Measurements from ENCODE around the gene TMEM131L.
A peak's percentile ranks its signal among the peaks of the same experiment; 100 is the strongest.

The TMEM131L gene

DNA sequence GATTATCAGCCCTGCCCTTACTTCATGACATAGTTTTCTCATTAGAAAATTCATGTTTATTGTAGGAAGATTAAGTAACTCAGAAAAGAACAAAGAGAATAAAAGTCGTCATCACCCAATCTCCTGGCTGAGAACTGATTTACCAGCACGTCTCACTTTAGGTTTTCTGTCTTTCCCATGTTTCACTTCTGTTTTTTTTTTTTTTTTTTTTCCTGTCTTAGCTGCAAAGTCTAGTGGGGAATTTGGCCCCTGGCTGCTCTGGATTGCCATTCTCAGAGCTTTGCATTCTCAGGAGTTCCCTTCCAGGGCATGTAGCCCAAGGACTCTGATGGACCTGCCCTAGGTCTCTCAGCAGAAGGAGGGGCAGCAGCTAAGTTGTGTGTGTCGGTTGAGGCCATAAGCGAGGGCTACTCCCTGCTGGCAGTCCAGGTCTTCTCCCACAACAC is 57.8 kb downstream of the TMEM131L start:
- peaks cover 97 to 99% of the 10 kb centered on the region in 2 experiments for H3K4me1 ChIP-seq (ENCODE audit: control insufficient read depth in 1 of 2, insufficient read depth in 1 of 2, low read depth in 1 of 2, low read length in 1 of 2)
- H3K4me3 ChIP-seq (ENCODE audit: low read depth in 1 of 2, low read length in 1 of 2): peak overlapping the region in 1 of 2 experiments; percentile 31

DNA sequence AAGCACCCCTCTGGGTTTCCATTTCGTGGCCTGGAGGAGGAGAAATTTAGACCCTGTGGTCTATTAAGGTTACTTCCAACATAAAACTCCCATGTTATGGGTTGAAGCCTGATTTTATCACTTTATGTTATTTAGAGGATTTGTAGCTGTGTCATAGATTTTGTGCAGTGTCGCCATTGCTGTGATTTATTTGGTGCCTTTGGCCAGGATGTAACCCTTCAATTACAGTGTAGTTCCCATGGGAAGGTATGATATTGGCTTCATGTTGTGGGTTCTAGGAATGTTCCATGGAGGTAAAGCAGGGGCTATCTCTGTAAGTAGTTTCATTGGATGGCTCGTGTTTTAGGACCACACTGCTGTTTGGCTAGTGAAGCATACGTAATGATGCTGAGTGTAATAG is 58.5 kb downstream of the TMEM131L start:
- Histone ChIP-seq H3K4me1 (ENCODE audit: control insufficient read depth in 1 of 2, insufficient read depth in 1 of 2, low read depth in 1 of 2, low read length in 1 of 2) (peaks cover 99 to 100% of the 10 kb centered on the region in 2 experiments), H3K4me3 (ENCODE audit: low read depth in 1 of 2, low read length in 1 of 2) (no peak overlapping the region), H3K36me3 (no peaks in the 10 kb centered on the region), H3K9me3 (no peaks in the 10 kb centered on the region), H3K27me3 (no peaks in the 10 kb centered on the region), H3K27ac (peak overlapping the region; percentile 82)
- TF ChIP-seq, protein P1, sequence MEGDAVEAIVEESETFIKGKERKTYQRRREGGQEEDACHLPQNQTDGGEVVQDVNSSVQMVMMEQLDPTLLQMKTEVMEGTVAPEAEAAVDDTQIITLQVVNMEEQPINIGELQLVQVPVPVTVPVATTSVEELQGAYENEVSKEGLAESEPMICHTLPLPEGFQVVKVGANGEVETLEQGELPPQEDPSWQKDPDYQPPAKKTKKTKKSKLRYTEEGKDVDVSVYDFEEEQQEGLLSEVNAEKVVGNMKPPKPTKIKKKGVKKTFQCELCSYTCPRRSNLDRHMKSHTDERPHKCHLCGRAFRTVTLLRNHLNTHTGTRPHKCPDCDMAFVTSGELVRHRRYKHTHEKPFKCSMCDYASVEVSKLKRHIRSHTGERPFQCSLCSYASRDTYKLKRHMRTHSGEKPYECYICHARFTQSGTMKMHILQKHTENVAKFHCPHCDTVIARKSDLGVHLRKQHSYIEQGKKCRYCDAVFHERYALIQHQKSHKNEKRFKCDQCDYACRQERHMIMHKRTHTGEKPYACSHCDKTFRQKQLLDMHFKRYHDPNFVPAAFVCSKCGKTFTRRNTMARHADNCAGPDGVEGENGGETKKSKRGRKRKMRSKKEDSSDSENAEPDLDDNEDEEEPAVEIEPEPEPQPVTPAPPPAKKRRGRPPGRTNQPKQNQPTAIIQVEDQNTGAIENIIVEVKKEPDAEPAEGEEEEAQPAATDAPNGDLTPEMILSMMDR (IDR thresholded peaks at IDR 0.05): no peak

More for the DNA sequence above, 57.8 kb downstream of the TMEM131L start:
- Histone ChIP-seq H3K27ac (peak overlapping the region; percentile 82), H3K27me3 (no peaks in the 10 kb centered on the region), H3K36me3 (no peaks in the 10 kb centered on the region), H3K9me3 (no peaks in the 10 kb centered on the region)
- TF ChIP-seq, protein P1 (IDR thresholded peaks at IDR 0.05): no peak

DNA sequence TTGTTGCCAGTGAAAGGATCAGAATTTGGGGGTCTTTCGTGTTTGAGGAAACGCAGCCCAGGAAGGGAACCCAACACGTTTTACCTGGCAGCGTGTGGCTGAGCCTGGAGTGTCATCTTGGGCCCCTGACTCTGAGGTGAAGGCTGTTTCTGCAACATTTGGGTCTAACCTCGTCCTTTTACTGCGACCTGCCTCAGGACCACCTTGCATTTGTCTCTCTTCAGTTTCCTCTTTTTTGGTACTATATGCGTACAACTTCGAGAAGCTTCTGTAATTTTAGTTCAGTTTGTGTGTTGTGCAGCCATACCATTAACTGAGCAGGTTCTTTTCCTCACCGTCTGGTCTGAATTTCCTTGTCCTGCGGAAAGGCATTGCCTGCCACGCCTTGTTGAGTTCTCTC is 61.5 kb downstream of the TMEM131L start:
- H3K4me1 ChIP-seq (ENCODE audit: control insufficient read depth in 1 of 2, insufficient read depth in 1 of 2, low read depth in 1 of 2, low read length in 1 of 2): peaks cover 100% of the 10 kb centered on the region in 2 experiments

DNA sequence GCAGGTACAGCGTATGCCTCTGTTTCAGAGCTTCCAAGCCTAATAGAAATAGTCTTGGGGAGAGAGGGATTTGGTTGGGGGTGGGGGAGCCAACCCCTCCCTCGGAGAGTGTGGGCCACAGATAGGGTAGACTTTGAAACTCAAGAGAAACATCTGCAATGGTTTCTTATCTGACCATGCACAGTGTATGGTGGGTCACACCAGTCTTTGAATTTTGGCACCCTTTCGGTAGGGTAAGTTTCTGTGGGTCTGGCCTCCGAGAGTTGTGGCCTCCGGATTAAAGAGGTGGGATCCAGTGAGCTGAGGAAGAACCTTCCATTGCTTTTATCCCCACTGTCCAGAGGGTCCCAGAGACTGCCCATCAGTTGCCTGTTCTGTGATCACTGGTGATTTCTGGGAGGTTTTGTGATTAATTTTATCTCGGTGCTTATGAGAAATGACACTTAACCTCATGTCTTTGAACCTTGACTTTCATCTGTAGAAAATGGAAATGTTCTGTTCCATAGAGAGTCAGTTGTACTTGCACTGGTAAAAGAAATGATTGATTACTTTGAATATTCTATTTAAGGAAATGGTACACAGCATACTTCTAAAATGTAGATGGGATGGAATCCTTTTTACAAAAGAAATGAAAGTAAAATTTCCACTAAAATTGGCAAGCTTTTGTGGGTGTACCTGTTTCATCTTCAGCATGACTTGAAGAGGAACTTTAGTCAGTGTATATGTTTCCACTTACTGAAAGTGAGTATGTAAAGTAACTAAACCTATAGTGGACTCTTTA is 62.7 kb downstream of the TMEM131L start:
- peak overlapping the region; percentile 82 for H3K27ac ChIP-seq
- no peaks in the 10 kb centered on the region for H3K9me3 ChIP-seq
- TF ChIP-seq, protein P1 (IDR thresholded peaks at IDR 0.05): no peak
- peak overlapping the region in 1 of 2 experiments; percentile 42 for H3K4me3 ChIP-seq (ENCODE audit: low read depth in 1 of 2, low read length in 1 of 2)
- no peaks in the 10 kb centered on the region for H3K36me3 ChIP-seq
- peaks cover 89 to 100% of the 10 kb centered on the region in 2 experiments for H3K4me1 ChIP-seq (ENCODE audit: control insufficient read depth in 1 of 2, insufficient read depth in 1 of 2, low read depth in 1 of 2, low read length in 1 of 2)
- no peaks in the 10 kb centered on the region for H3K27me3 ChIP-seq

More for the DNA sequence above, 61.5 kb downstream of the TMEM131L start:
- Histone ChIP-seq H3K9me3 (no peaks in the 10 kb centered on the region), H3K27ac (peak overlapping the region; percentile 82), H3K27me3 (no peaks in the 10 kb centered on the region), H3K4me3 (ENCODE audit: low read depth in 1 of 2, low read length in 1 of 2) (peak overlapping the region; percentile 5 to 42), H3K36me3 (no peaks in the 10 kb centered on the region)
- TF ChIP-seq, protein P1 (IDR thresholded peaks at IDR 0.05): no peak

DNA sequence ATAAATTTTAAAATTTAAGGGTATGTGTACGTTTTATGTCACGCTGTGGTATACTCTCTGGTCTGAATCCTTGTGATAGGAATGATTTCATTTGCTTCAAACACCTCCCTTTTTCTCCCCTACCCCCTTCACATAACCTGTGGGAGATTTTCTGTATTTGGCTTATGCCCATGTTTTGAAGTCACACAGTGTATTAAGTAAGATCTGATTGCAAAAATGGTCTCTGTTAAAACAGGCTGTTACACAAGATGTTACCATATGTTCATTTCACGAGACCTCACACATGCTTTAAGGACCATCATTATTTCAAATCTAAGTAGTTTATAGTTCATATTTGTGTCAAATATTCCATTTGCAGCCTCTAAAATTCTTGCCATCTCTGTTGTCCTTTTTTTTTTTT is 63.5 kb downstream of the TMEM131L start:
- Histone ChIP-seq H3K36me3 (no peaks in the 10 kb centered on the region), H3K9me3 (no peaks in the 10 kb centered on the region), H3K27me3 (no peaks in the 10 kb centered on the region), H3K27ac (peak overlapping the region; percentile 82), H3K4me1 (ENCODE audit: control insufficient read depth in 1 of 2, insufficient read depth in 1 of 2, low read depth in 1 of 2, low read length in 1 of 2) (peaks cover 81 to 100% of the 10 kb centered on the region in 2 experiments), H3K4me3 (ENCODE audit: low read depth in 1 of 2, low read length in 1 of 2) (peak overlapping the region; percentile 7 to 42)
- TF ChIP-seq, protein P1 (IDR thresholded peaks at IDR 0.05): no peak
